ACC112 (cell line): ENCODE results near the gene B3GNT9.

Experiments
- H2AFZ ChIP-seq: fragments of 200-600 bp; sonication (generic); one replicate; pipeline ENCODE4 v1.6.0; 2017; ENCODE audit warnings: antibody characterized with exemption, low read length; ENCODE audit not compliant: unreplicated experiment
- H3K27ac ChIP-seq: fragments of 200-600 bp; sonication (generic); 2 replicates; pipeline ENCODE4 v1.5.1; 2014; ENCODE audit warnings: low read depth, mild to moderate bottlenecking, antibody characterized with exemption, low read length, moderate library complexity
- H3K27me3 ChIP-seq: fragments of 200-600 bp; sonication (generic); 2 replicates; pipeline ENCODE4 v1.6.1; 2014; ENCODE audit warnings: mild to moderate bottlenecking, antibody characterized with exemption, low read length, moderate library complexity, mixed read lengths; ENCODE audit not compliant: insufficient read depth
- H3K36me3 ChIP-seq: fragments of 200-600 bp; sonication (generic); 2 replicates; pipeline ENCODE4 v1.6.1; 2016; ENCODE audit warnings: mild to moderate bottlenecking, antibody characterized with exemption, low read length, moderate library complexity, mixed read lengths; ENCODE audit not compliant: insufficient read depth
- H3K4me1 ChIP-seq: fragments of 200-600 bp; sonication (generic); one replicate; pipeline ENCODE4 v1.6.1; 2016; ENCODE audit warnings: low read length, mixed read lengths; ENCODE audit not compliant: insufficient read depth, unreplicated experiment, control insufficient read depth
- H3K4me3 ChIP-seq: fragments of 200-600 bp; sonication (generic); 2 replicates; pipeline ENCODE4 v1.5.1; 2014; ENCODE audit warnings: mild to moderate bottlenecking, low read depth, low read length
- H3K79me2 ChIP-seq: fragments of 200-600 bp; sonication (generic); one replicate; pipeline ENCODE4 v1.6.0; 2016; ENCODE audit warnings: low read length; ENCODE audit not compliant: control insufficient read depth, unreplicated experiment, insufficient read depth

B3GNT9 gene

DNA sequence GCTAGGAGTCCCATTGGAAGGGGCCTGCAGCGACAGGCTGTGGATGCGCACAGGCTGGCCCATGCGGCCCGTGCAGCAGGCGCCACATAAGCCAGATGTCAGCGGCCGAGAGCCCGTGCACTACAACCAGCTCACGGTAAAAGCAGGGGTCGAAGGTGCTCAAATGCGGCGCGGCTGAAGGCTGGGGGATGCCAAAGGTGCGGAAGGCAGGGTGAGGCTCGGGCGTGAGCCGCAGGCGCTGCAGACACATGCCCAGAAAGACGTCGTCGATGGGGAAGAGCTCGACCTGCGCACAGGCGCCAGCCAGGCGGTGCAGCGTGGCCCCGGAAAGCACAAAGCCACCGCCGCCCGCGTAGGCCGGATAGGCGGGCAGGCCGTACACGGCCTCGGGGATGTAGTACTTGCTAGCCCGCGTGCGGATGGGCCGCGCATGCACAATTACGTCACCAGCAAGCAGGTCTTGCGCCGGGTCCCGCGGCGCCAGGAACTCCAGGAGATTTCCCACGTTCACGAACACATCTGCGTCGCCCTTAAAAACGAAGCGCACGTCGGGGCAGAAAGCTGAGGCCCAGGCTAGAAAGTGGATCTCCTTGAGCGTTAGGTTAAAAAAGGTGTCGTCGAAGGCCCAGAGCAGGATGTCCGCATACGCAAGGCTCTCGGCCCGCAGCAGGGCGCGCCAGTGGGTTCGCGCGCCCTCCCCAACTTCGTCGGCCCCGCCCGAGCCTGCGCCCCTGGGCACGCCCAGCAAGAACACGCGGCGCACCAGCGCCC, 1.3 kb downstream of the B3GNT9 start:
- Histone ChIP-seq H3K4me3 (peak overlapping the region; percentile 86), H2AFZ (no peak overlapping the region), H3K4me1 (peaks cover 7% of the 10 kb centered on the region), H3K27me3 (no peaks in the 10 kb centered on the region), H3K79me2 (peaks cover 6% of the 10 kb centered on the region), H3K27ac (no peak overlapping the region), H3K36me3 (peaks cover 15% of the 10 kb centered on the region; the same call in 1 of the 2 replicates)

DNA sequence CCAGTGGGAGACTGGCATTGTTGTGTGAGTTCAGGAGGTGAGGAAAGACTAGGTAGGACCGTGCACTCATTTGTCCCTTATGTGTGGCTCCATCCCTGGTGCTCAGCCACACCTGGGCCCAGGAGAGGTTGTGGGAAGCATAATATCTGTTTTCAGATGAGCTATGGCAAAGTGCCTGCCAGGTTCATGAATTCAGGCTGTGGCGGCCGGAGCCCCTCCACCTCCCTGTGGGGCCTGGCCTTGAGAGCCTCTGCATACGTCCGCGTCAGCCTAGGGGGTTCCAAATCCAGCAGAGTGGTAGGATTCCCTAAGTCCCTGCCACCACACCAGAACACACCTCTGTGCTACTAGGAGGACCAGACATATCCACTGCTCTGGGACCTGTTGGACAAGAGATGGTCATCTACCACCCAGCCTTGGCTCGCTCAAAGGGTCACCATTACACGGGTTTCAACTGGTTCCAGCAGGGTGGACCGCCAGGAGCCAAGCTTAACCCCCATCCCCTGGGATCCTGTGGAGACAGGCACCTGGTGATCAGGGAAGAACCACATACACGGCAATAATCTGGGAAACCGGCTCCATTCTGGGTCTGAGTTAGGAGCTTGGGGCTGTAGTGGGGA, 2.0 kb downstream of the B3GNT9 start:
- Histone ChIP-seq H3K27ac (no peak overlapping the region), H3K36me3 (peaks cover 18% of the 10 kb centered on the region; the same call in 1 of the 2 replicates), H3K4me1 (peaks cover 7% of the 10 kb centered on the region), H3K4me3 (no peak overlapping the region), H3K27me3 (no peaks in the 10 kb centered on the region), H2AFZ (no peak overlapping the region), H3K79me2 (peaks cover 6% of the 10 kb centered on the region)

DNA sequence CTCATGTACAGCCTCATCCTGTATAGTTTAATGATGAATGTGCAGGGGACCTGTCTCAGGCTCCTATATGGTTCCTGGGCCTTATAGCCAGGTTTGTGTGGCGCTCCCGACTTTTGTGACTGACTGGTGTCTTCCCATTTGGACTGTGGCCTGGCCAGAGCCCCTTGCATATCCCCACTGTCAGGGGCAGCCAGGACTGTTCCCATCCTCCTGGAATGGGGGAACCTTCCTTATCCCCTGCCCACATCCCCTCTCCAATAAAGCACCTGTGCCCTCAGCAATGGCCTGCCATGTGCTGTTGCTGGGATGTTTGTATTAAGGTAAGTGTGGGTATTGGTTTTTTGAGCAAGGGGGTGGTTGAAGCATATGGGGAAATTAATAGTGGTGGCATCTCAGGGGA, 2.6 kb downstream of the B3GNT9 start:
- H3K27ac ChIP-seq, result no peak overlapping the region
- peaks cover 20% of the 10 kb centered on the region; the same call in 1 of the 2 replicates for H3K36me3 ChIP-seq
- no peaks in the 10 kb centered on the region for H3K27me3 ChIP-seq
- H3K79me2 ChIP-seq, result peaks cover 6% of the 10 kb centered on the region
- peaks cover 7% of the 10 kb centered on the region for H3K4me1 ChIP-seq
- H3K4me3 ChIP-seq, result no peak overlapping the region
- H2AFZ ChIP-seq, result no peak overlapping the region

DNA sequence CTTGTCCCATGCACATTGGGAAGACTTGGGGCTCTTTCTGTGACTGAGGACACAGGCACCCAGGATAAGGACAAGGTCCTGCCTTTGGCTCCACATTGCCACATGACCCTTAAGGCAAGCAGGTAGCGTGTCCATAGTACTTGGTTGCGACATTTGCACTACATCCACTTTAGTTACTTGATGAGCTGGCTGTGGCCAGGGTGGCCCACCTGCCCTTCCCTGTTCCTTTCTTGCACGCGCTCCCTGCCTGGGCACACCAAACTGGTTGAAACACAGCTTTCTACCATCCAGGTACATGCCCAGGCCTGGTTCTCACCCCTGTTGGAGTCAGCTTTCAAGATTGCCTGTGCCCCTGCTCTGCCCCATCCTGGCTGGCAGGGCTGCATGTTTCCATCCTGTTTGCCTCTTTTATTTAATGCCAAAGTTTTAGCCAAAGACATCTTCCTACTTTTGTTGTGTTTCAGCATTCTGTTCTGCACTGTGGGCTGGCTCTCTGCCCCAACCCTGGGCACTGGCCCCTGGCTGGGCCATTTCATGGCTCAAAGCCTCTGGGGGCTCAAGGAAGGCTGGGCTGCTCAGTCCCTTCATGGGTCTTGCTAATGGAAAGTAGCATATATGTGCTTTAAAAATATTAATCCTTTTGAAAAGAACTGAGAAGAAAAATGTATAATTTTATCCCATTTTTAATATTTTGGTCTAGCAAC, 3.2 kb downstream of the B3GNT9 start:
- Histone ChIP-seq H3K79me2 (peaks cover 6% of the 10 kb centered on the region), H3K4me3 (no peak overlapping the region), H3K36me3 (peaks cover 20% of the 10 kb centered on the region; the same call in 1 of the 2 replicates), H3K27me3 (no peaks in the 10 kb centered on the region), H3K27ac (no peak overlapping the region), H2AFZ (no peak overlapping the region), H3K4me1 (peaks cover 7% of the 10 kb centered on the region)

DNA sequence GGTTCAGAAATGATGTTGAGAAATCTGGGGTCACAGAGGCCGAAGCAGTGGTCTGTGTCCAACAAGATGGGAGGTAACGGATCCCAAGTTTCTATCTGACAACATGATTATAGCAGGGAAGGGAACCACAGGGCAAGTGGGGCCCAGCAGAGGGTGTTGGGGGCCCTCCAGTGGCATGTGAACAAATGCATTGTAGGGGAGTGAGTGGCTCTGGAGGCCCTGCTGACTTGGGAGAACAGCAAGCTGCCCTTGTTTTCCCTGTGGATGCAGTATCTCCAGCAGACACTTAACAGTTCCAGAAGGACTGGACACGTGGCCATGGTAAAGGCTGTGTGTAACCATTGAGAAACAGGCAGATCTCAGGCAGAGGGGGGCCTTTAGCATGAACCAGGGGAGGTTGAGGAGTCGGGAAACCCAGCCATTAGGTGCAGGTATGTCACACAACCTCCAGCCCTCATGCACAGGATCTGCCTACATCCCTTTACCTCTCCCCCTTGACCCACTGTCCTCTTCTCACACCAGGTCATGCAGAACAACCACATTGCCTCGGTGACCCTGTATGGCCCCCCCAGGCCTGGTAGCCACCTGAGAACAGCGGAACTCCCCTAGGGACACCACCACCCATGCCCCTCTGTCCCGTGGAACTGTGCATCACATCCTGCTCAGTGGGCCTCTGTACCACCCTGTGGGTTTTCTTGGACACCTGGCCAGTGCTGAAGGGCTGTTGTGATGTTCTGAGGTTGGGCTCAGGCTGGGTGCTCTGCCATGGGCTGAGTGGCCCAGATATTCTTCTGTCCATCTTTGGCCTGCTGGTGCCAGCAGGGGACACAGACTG, 4.1 kb downstream of the B3GNT9 start:
- Histone ChIP-seq H3K4me3 (no peak overlapping the region), H2AFZ (no peak overlapping the region), H3K27ac (no peak overlapping the region), H3K36me3 (peaks cover 20% of the 10 kb centered on the region; the same call in 1 of the 2 replicates), H3K79me2 (peaks cover 6% of the 10 kb centered on the region), H3K27me3 (no peaks in the 10 kb centered on the region), H3K4me1 (peaks cover 7% of the 10 kb centered on the region)

DNA sequence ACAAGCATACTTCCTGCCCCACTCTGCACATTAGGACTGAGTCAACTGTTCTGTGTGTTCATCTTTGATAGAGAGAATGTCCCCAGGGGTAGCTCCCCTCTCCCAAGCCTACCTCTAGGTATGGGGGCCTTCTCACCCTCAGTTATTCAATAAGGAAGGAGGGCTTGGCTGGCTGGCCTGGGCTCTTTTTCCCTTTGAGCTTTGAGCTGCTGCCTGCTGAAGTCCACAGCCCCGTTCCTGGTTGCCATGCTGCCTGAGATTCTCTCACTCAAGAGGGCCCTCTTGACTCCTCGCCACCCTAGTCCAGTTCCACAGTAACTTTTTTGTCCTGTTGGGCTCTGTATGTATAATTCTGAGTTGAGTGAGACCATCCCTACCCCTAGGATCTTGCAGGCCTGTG, 5.1 kb downstream of the B3GNT9 start:
- Histone ChIP-seq H3K4me3 (no peak overlapping the region), H2AFZ (no peak overlapping the region), H3K4me1 (no peaks in the 10 kb centered on the region), H3K79me2 (peaks cover 6% of the 10 kb centered on the region), H3K27me3 (no peaks in the 10 kb centered on the region), H3K36me3 (peaks cover 28% of the 10 kb centered on the region), H3K27ac (no peak overlapping the region)

DNA sequence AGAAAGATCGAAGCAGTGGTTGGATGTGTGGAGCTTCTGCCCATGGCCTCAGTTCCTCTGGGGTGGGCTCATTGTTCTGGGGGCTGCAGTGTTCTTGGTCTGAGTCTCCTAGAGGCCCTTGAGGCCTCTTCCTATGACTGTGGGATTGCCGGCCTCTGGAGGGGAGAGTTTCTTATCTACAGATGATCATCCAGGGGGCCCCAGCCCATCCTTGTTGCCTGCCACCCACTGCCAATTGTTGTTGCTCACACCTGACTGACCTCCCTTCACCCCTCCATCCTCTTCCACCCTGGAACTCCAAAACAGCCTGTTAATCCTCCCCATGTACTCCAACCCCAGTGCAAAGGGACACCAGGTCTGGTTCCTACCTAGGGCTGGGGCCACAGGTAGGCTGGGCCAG, 5.9 kb downstream of the B3GNT9 start:
- Histone ChIP-seq H3K36me3 (peaks cover 35% of the 10 kb centered on the region), H3K27ac (no peak overlapping the region), H3K4me3 (no peak overlapping the region), H3K4me1 (no peaks in the 10 kb centered on the region), H2AFZ (no peak overlapping the region), H3K79me2 (peaks cover 6% of the 10 kb centered on the region), H3K27me3 (no peaks in the 10 kb centered on the region)

DNA sequence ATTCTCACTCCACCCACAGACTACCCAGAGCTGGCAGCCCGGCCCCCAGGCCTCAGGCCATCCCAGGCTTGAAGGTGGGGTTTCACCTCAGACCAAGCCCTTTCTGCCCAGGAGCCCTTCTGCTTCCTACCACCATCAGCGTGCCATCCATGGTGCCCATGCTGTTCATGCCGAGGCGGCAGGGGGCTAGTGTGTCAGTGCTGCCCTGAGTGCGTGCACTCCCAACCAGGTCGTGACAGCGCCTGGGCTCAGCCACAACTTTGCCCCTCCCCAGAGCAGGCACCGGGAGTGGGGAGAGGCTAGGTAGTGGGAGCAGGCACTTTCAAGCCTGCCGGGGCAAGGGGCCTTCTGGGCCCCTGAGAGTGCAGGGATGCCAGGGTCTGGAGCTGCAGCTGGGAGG, 8.5 kb downstream of the B3GNT9 start:
- H3K4me3 ChIP-seq, result no peak overlapping the region
- no peaks in the 10 kb centered on the region for H3K79me2 ChIP-seq
- H3K4me1 ChIP-seq, result no peaks in the 10 kb centered on the region
- no peak overlapping the region for H2AFZ ChIP-seq
- no peak overlapping the region for H3K27ac ChIP-seq
- H3K27me3 ChIP-seq, result no peaks in the 10 kb centered on the region
- H3K36me3 ChIP-seq, result peaks cover 24% of the 10 kb centered on the region

DNA sequence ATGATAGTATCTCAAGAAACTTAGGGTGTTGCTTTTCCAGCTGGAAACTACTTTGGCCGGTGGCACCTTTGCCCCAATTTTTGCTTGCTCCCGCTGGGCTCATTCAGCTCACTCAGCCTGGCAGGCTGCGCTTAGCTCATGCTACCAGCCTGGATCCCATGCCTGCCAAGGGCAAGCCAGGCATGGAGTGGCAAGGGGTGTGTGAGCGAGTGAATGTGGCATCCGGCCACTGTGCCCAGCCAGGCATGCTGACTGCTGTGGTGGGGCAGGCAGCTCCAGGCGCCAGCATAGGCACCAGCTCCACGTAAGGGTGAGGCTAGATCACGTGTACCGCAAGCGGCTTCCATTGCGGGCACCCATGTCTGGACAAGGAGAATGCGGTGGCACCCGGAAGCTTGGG, 9.4 kb downstream of the B3GNT9 start:
- Histone ChIP-seq H3K36me3 (peaks cover 23% of the 10 kb centered on the region), H3K4me3 (no peak overlapping the region), H3K27me3 (no peaks in the 10 kb centered on the region), H3K4me1 (no peaks in the 10 kb centered on the region), H3K27ac (no peak overlapping the region), H2AFZ (no peak overlapping the region), H3K79me2 (no peaks in the 10 kb centered on the region)

DNA sequence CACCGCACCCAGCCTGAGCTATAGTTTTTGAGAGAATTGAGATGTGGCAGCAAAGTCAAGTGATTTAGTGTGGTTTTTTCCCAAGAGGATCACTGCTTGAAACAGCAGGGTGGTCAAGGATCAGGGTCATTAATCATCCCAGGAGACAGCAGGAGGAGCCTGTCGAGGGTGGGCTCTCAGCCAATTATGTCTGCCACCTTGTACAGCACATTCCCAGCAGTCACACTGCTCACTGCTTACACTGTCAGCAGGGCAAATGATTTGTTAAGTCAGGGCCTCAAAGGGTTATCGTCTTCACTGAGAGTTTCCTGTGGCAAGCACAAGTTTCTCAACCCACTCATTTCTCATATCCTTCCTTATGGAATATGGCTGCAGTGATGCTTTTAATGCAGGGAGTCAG, 13.2 kb downstream of the B3GNT9 start:
- H3K27me3 ChIP-seq, result no peaks in the 10 kb centered on the region
- no peaks in the 10 kb centered on the region for H3K4me1 ChIP-seq
- no peak overlapping the region for H2AFZ ChIP-seq
- H3K79me2 ChIP-seq, result no peaks in the 10 kb centered on the region
- peaks cover 32% of the 10 kb centered on the region for H3K36me3 ChIP-seq
- no peak overlapping the region for H3K4me3 ChIP-seq
- H3K27ac ChIP-seq, result no peak overlapping the region
